ENCODE data around the gene CDK5R1. TPM values are rescaled to one million over a fixed set of nuclear protein-coding genes. Genes with fewer than 3 reads are reported as not detected.

Gene CDK5R1
- polyA plus RNA-seq, 1 experiment, result 0.22 TPM

DNA sequence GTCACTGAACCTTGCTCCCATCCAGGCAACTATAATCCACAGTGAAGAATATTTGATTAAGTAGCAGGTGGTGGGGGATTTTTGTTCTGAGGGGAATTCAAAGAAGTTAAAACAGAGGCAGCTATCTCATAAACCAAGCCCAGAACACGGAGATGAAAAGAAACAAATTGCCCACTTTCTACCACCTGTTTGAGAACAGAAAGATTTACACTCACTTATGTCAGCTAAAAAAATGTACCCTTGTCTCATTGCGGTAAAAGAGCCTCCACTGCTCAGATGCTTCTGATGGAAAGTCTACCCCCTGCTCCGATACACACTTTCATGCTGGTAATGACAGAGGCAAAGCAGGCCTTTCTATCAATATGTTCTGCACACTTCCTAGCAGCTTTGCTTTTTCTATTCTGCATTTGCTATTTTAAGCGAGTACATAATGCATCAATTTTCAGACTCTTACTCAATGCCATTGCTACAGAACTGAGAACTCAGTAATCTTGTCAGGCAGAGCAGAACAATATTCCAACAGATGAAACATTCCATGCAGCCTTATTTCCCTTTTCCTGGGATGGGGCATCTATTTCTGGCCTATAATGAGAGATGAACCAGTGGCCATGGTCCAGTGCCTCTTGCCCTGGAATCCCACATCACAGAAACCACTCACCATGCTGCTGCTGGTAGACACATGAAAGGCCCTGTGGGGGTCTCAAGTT lies 29.0 kb downstream of the CDK5R1 start:
- Histone ChIP-seq H3K4me3 (ENCODE audit: low read depth, low read length) (no peak overlapping the region), H3K27me3 (ENCODE audit: control insufficient read depth, insufficient read depth, low read length) (peaks cover 26% of the 10 kb centered on the region), H3K27ac (ENCODE audit: low read depth, low read length) (no peak overlapping the region), H3K9me3 (ENCODE audit: control insufficient read depth, insufficient read depth, low read length) (no peaks in the 10 kb centered on the region; the same call in 1 of the 2 replicates)
- TF ChIP-seq, protein P1, sequence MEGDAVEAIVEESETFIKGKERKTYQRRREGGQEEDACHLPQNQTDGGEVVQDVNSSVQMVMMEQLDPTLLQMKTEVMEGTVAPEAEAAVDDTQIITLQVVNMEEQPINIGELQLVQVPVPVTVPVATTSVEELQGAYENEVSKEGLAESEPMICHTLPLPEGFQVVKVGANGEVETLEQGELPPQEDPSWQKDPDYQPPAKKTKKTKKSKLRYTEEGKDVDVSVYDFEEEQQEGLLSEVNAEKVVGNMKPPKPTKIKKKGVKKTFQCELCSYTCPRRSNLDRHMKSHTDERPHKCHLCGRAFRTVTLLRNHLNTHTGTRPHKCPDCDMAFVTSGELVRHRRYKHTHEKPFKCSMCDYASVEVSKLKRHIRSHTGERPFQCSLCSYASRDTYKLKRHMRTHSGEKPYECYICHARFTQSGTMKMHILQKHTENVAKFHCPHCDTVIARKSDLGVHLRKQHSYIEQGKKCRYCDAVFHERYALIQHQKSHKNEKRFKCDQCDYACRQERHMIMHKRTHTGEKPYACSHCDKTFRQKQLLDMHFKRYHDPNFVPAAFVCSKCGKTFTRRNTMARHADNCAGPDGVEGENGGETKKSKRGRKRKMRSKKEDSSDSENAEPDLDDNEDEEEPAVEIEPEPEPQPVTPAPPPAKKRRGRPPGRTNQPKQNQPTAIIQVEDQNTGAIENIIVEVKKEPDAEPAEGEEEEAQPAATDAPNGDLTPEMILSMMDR (IDR thresholded peaks at IDR 0.05; ENCODE audit: low read depth, low read length), result no peak
- CTCF ChIA-PET, result no interaction called here
- POLR2A ChIA-PET, result no interaction called here
- DNase-seq (ENCODE audit: low read depth, low spot score), result no peak

- POLR2A ChIA-PET, result no interaction called here
- CTCF ChIA-PET, result no interaction called here
- no peak for DNase-seq (ENCODE audit: low read depth, low spot score)
- peaks cover 26% of the 10 kb centered on the region for H3K27me3 ChIP-seq (ENCODE audit: control insufficient read depth, insufficient read depth, low read length)
- H3K9me3 ChIP-seq (ENCODE audit: control insufficient read depth, insufficient read depth, low read length), result no peaks in the 10 kb centered on the region; the same call in 1 of the 2 replicates
- H3K27ac ChIP-seq (ENCODE audit: low read depth, low read length), result no peak overlapping the region
- TF ChIP-seq, protein P1 (IDR thresholded peaks at IDR 0.05; ENCODE audit: low read depth, low read length), result no peak
- H3K4me3 ChIP-seq (ENCODE audit: low read depth, low read length), result no peak overlapping the region
Observed at GRCh38 chr17:32516450-32516849, 29.7 kb downstream of the CDK5R1 start.

DNA sequence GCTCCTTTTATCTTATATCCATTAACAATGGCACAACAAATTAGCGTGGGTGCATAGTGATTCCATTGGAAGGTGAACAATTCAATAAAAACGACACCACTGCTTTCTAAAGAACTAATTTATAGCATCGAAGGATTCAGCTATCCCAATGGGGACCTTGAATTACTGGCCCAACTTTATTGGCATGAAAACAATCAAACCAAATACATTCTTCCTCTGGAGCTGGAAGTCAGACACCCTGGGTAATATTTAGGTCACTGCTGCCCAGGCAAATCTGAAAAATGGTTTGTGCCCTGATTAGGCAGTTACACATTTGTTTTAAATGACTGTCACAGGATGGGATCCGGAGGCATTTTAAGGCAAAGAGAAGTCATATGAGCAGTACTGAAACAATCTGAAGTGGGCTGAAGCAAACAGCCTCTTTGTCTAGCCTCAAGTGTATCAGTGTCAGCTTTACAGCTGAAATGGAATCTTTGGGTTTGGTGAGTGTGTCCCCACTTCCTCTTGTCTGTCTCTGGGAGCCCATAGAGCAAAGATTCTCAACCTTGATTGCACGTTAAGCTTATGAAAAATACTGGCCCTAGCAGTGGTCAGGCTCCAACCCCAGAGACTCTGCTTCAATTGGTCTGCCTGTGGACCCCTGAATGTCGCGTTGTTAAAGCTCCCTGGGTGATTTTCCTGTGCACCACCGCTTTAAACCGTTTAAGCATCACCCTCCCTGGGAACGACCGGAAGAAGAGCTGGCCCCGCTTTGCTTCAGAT lies 30.3 kb downstream of the CDK5R1 start:
- H3K4me3 ChIP-seq (ENCODE audit: low read depth, low read length), result no peak overlapping the region
- peaks cover 26% of the 10 kb centered on the region for H3K27me3 ChIP-seq (ENCODE audit: control insufficient read depth, insufficient read depth, low read length)
- ChIA-PET POLR2A (interaction anchor here (0.6 kb wide), 1 partner anchor 66 kb away, joined by 3 read pairs; no protein-coding TSS in a partner anchor), CTCF (no interaction called here)
- no peak overlapping the region for H3K27ac ChIP-seq (ENCODE audit: low read depth, low read length)
- TF ChIP-seq, protein P1 (IDR thresholded peaks at IDR 0.05; ENCODE audit: low read depth, low read length), result no peak
- no peak for DNase-seq (ENCODE audit: low read depth, low spot score)
- H3K9me3 ChIP-seq (ENCODE audit: control insufficient read depth, insufficient read depth, low read length), result no peaks in the 10 kb centered on the region; the same call in 1 of the 2 replicates

GRCh38 chr17:32517982-32518381 lies 31.2 kb downstream of the CDK5R1 start:
- H3K9me3 ChIP-seq (ENCODE audit: control insufficient read depth, insufficient read depth, low read length), result no peaks in the 10 kb centered on the region; the same call in 1 of the 2 replicates
- H3K27me3 ChIP-seq (ENCODE audit: control insufficient read depth, insufficient read depth, low read length), result peaks cover 25% of the 10 kb centered on the region
- CTCF ChIA-PET, result no interaction called here
- POLR2A ChIA-PET, result interaction anchor here (0.6 kb wide), 1 partner anchor 67 kb away, joined by 3 read pairs; no protein-coding TSS in a partner anchor
- TF ChIP-seq, protein P1 (IDR thresholded peaks at IDR 0.05; ENCODE audit: low read depth, low read length), result no peak
- H3K27ac ChIP-seq (ENCODE audit: low read depth, low read length), result no peak overlapping the region
- no peak overlapping the region for H3K4me3 ChIP-seq (ENCODE audit: low read depth, low read length)
- no peak for DNase-seq (ENCODE audit: low read depth, low spot score)
